T follicular helper cell (primary cell): ENCODE results near the gene RRBP1.
"Not testable (repeated sequence)": the region's sequence is repeated elsewhere in the genome, so short reads cannot be mapped to it uniquely, and the experiment has no call there.

ENCODE experiments used
- DNase-seq: peaks from one replicate; pipeline ENCODE4 v3.0.0-alpha.2; 2020; ENCODE audit warnings: low read depth

Gene RRBP1

GRCh38 chr20:17661121-17661744 is 20.8 kb downstream of the RRBP1 start:
- DNase-seq, result no peak

GRCh38 chr20:17660667-17661066 is 21.4 kb downstream of the RRBP1 start:
- DNase-seq, result no peak

GRCh38 chr20:17659801-17660200 is 22.2 kb downstream of the RRBP1 start:
- DNase-seq, result no peak

- DNase-seq, result not testable (repeated sequence)
Measured at GRCh38 chr20:17659344-17659743, 22.7 kb downstream of the RRBP1 start.

- no peak for DNase-seq
Measured at GRCh38 chr20:17658648-17658993, 23.4 kb downstream of the RRBP1 start.

- no peak for DNase-seq
Measured at GRCh38 chr20:17657898-17658647, 24.0 kb downstream of the RRBP1 start.

- DNase-seq, result no peak
Measured at GRCh38 chr20:17657079-17657825, 24.8 kb downstream of the RRBP1 start.

- no peak for DNase-seq
Measured at GRCh38 chr20:17655865-17656479, 26.1 kb downstream of the RRBP1 start.

- DNase-seq, result no peak
Measured at GRCh38 chr20:17655286-17655651, 26.8 kb downstream of the RRBP1 start.

GRCh38 chr20:17654649-17655285 is 27.3 kb downstream of the RRBP1 start:
- no peak for DNase-seq

- no peak for DNase-seq
Measured at GRCh38 chr20:17653835-17654648, 28.0 kb downstream of the RRBP1 start.

- DNase-seq, result no peak
Measured at GRCh38 chr20:17652411-17652810, 29.6 kb downstream of the RRBP1 start.

- no peak for DNase-seq
Measured at GRCh38 chr20:17651760-17652388, 30.2 kb downstream of the RRBP1 start.

- no peak for DNase-seq
Measured at GRCh38 chr20:17651129-17651759, 30.8 kb downstream of the RRBP1 start.

- no peak for DNase-seq
Measured at GRCh38 chr20:17650301-17651128, 31.5 kb downstream of the RRBP1 start.

- no peak for DNase-seq
Measured at GRCh38 chr20:17648791-17649730, 33.0 kb downstream of the RRBP1 start.

- DNase-seq, result no peak
Measured at GRCh38 chr20:17648315-17648646, 33.8 kb downstream of the RRBP1 start.
